CD4-positive, alpha-beta T cell treated with Interleukin-17A for 1 hour (primary cell): ENCODE measurements around the gene RPL32.
"Not testable (repeated sequence)": the region's sequence is repeated elsewhere in the genome, so short reads cannot be mapped to it uniquely, and the experiment has no call there.

Experiments used
- DNase-seq: peaks from one replicate; pipeline ENCODE4 v3.0.0-alpha.2; 2020

RPL32 gene

DNA sequence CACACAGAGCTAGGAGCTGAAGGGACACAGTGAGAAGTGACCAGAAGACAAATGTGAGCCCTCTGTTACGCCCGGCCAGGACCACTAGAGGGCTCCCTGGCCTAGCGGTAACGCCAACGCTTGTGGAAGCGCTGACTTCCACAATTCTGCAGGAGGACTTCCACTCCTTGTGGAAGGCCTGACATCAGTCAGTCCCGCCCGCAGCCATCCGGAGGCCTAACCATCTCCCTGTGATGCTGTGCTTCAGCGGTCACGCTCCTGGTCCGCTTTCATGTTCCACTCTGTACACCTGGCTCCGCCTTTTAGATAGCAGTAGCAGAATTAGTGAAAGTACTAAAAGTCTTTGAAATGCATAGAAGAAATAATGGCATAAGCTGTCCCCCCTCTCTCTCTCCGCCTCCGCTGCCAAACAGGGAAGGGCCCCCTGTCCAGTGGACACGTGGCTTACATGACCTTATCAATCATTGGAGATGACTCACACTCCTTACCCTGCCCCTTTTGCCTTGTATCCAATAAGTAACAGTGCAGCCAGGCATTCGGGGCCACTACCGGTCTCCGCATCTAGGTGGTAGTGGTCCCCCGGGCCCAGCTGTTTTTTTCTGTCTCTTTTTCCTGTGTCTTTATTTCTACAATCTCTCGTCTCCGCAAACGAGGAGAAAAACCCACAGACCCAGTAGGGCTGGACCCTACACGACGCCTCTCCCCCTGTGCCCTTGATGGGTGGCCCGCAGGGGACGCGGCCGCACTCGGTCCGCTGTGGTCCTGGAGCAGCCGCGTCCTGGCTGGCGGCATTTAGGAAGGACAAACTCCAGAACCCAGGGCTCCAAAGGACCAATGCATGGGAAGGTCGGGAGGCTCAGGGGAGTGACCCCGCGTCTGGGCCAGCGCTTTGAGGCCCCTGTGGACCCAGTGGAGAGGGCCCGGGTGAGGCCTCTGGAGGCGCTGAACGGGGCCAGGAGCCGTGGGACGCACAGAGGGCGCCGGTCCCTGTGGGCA lies 27.0 kb upstream of the RPL32 start:
- DNase-seq = peak; percentile 62

- DNase-seq = no peak
Measured at GRCh38 chr3:12866836-12867235, 25.5 kb upstream of the RPL32 start.

GRCh38 chr3:12865271-12865670 lies 23.9 kb upstream of the RPL32 start:
- no peak for DNase-seq

DNA sequence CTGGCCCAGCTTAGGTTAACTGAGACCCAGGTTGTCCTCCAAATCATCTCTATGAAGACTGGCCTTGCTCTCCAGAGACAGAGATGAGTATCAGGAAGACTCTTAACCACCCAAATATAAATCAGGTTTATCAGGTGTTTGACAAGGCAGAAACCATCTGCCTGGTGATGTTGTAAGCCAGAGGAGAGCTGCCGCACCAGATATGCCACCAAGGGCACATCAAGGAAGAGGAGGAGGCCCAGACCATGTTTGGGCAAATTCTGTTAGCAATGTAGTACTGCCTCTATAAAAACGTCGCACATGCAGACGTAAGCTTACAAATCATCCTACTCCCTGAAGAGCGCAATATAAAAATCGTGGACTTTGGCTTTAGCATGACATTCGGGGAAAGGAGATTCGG lies 21.0 kb upstream of the RPL32 start:
- DNase-seq = no peak

GRCh38 chr3:12861611-12862010 lies 20.2 kb upstream of the RPL32 start:
- DNase-seq = no peak

- no peak for DNase-seq
Measured at GRCh38 chr3:12859840-12860239, 18.5 kb upstream of the RPL32 start.

DNA sequence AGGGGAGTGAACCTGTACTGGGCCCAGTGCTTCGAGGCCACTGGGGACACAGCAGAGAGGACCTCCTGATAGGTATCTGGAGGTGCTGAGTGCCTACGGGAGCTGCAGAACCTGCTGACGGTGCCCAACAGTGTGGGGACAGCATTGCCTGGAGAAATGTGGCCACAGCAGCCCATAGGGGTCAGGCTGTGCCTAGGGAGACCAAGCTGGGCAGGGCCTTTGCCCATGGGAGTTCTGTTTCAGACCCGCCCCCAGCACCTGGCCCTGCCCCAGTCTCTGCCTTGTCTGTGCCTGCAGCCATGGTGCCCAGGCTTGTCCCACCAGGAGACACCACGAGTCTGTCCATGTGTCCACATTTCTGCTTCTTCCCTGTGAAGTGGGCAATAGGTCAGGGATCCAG lies 15.3 kb upstream of the RPL32 start:
- no peak for DNase-seq

DNA sequence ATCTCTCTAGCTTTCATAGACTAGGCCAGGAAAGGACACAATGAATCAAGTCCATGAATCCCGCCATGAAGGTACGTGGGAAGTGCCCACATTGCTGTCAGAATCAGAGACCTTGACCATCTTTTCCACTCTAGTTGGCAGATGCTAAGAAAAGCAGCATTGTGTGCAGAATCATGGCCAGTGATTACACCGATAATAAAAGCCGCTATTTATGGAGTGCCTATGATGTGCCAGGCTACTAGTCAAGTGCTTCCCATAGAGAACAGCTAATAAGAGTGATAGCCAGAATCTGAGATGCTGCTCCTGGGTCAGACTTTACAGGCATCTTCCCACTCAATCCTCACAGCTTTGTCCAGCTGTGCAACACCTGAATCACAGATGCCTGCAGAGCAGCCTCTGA lies 13.2 kb upstream of the RPL32 start:
- no peak for DNase-seq

GRCh38 chr3:12853847-12854246 lies 12.5 kb upstream of the RPL32 start:
- DNase-seq = not testable (repeated sequence)

GRCh38 chr3:12852201-12852600 lies 10.8 kb upstream of the RPL32 start:
- DNase-seq = no peak

DNA sequence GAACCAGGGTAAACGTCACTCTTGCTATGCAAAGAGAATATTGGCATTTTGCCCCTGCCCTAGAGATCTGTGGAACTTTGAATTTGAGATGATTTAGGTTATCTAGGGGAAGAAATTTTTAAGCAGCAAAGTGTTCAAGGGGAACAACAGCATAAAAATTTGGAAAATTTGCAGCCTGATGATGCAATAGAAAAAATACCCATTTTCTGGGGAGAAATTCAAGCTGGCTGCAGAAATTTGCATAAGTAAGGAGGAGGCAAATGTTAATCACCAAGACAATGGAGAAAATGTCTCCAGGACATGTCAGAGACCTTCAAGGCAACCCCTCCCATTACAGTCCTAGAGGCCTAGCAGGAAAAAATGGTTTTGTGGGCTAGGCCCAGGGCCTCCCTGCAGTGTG lies 4.4 kb upstream of the RPL32 start:
- no peak for DNase-seq

DNA sequence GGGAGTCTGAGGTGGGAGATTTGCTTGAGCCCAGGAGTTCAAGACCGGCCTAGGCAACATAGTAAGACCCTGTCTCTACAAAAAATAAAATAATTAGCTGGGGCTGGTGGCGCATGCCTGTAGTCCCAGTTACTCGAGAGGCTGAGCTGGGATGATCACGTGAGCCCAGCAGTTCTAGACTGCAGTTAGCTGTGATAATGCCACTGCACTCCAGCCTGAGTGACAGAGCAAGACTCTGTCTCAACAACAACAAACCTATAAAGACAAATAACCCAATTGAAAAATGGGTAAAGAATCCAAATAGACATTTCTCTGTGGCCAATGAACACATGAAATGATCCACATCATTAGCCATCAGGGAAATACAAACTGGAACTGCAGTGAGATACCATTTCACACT lies 1.1 kb upstream of the RPL32 start:
- DNase-seq = no peak

DNA sequence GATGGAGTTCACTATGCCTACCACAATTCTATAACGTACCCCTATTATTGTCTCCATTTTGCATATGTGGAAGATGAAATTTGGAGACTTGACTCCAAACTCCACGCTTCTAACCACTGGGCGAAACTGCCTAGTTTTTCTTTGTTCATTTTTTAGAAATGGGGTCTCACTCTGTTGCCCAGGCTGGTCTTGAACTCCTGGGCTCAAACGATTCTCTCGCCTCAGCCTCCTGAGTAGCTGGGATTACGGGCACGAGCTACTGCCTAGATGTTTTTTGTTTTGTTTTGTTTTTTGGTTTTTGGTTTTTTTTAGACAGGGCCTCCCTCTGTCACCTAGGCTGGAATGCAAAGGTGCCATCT lies 584 bp upstream of the RPL32 start:
- DNase-seq = no peak

- DNase-seq = no peak
Measured at GRCh38 chr3:12840591-12841148, 695 bp downstream of the RPL32 start.

DNA sequence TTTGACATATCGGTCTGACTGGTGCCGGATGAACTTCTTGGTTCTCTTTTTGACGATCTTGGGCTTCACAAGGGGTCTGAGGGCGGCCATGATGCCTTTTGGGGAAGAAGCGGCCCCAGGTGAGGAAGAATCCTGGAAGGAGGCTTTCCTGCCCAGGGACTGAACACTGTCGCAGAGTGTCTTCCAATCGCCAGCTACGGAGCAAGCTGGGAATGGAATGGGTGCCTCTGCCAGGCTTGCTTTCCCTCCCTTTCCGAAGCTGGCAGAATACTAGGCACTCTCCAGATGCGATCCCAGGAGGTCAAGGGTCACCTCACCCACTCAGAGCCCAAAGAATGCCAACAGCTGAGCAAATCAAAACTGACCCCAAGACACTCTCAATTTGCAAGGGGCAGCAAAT lies 1.2 kb downstream of the RPL32 start:
- not testable (repeated sequence) for DNase-seq

DNA sequence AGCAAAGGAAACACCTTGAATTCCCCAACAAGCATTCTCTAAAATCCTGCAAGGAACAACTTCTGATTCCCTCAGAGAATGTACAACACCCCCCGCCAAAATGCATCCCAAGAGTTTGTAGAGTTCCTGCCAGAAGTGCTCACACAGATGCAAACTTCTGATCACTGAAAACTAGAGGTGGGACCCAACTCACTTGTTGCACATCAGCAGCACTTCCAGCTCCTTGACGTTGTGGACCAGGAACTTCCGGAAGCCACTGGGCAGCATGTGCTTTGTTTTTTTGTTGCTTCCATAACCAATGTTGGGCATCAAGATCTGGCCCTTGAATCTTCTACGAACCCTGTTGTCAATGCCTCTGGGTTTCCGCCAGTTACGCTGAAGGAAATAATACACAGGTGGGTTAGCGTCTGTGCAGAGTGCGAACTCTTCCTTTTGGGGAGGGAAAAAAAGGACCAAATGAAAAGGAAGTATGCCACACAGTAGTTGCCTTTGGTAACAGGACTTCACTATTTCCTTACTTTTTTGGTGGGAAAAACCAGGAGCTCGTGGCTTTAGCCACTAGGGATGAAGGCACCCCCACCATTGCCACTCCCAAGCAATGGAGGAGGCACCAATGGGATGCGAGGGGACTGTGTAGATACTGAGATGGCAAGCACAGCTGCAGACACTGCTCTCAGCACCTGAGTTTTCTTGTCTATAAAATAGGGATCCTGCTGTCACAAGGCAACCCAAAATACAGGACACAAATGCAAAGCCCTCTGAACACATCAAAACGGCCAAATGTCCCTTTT lies 2.0 kb downstream of the RPL32 start:
- DNase-seq = no peak

DNA sequence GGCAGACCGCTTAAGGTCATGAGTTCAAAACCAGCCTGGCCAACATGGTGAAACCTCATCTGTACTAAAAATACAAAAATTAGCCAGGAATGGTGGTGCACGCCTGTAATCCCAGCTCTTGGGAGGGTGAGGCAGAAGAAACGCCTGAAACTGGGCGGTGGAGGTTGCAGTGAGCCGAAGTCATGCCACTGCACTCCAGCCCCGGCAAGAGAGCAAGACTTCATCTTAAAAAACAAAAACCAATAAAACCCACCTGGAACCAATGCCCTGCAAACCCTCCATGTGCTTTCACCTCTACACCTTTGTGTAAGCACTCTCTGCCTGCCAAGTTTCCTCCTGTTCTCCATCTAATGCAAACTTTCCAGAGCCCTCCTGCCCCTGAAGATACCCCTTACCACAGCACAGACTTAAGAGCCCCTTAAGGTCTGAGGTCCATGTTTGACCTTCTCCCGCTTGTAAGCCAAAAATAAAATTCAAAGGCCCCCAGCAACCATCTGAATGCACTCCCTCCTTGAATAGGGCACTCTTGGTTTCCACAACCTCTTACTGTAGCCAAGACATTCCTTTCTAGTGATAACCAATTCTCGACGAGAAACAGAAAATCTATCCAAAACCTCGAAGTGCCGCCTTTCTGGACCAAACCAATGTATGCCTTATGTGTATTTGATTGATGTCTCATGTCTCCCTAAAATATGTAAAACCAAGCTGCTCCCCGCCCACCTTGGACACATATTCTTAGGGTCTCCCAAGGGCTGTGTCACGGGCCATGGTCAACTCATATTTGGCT lies 3.0 kb downstream of the RPL32 start:
- no peak for DNase-seq

DNA sequence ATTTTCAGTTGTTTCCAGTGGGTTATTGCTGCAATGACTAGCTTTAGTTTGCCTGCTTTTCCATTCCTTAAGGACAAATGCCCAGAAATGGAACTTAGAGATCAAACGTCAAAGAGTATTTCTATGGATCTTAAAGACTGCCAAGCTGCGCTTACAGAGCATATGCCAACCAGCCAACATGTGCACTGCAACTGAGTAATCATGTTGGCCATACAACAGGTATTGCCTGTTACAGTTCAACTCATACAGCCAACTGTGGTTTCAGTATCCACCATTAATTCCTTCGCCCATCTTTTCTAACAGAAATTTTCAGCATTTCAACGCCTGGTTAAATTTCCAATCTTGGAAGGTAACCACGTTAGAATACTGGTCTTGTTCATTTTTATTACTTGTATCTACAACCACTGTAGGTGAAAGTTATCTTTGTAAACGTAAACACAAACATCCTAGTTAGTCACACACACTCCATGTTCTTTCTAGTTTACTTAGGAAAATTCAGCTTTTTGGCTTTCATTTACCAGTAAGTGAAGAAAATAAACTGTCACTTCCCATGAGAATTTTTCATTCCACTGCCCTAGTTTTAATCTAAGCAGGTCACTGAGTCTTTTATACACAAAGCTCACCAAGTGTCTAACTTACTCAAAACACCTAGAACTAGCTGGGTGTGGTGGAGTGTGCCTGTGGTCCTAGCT lies 3.9 kb downstream of the RPL32 start:
- no peak for DNase-seq

DNA sequence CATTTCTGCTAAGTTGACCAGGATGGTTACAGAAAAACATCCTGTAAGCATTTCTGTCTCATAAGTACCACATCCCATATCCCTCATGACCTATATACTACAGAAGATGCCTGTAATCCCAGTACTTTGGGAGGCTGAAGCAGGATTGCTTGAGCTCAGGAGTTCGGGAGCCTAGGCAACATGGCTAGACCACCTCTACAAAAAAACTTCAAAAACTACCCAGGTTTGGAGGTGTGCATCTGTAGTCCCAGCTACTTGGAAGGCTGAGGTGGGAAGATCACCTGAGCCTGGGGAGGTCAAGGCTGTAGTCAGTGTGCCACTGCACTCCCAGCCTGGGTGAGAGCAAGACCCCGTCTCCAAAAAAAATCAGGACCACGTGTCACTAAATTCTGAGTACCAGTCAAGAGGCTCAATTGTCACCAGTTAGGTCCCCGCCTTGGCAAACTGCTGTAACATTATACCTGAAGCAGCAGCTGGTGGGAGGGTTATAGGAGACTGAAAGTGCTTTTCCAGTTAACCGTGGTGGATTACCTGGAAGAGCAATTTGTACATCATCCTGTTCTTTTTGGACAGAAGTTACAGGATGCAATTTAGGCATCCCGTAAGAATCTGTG lies 6.2 kb downstream of the RPL32 start:
- no peak for DNase-seq

DNA sequence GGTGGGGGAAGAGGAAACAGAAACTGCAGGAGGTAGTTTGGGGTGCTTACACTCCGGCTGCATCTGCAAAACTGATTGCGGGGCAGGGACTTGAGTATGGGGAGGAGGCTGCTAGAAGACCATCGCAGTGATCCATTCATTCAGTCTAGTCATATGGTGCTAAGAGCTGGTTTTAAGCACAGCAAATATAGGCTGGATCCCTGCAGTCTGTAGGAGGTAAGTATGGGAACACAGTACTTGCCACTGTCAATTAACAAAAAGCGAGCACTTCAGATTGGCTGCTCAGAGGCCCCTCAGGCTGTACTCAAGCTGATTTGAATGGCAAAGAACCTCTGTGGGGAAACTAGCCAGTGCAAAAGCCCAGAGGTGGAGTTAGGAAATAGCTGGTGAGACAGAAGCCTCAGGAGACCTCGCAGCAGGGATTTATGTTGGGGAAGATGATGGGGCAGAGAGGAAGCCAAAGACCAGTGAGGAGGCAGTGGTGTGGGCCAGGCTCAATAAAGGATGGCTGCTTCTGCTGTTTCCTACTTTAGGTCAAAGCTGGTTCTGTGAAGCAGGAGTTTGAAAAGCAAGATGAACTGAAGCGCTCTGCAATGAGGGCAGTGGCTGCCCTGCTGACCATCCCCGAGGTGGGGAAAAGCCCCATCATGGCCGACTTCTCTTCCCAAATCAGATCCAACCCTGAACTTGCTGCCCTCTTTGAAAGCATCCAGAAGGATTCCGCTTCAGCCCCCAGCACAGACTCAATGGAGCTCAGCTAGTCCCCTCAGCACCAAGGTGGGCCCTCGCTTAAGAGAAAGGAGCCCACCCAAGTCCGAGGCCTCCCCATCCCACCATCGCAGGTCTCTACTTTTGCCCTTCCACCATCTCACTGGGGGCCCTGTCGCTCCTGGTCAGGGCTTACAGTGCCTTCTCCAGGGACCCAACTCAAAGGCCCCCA lies 7.9 kb downstream of the RPL32 start:
- DNase-seq = no peak
